ENCODE measurements around the gene C22orf15. TPM values are rescaled to one million over a fixed set of nuclear protein-coding genes. Genes with fewer than 3 reads are reported as not detected.

Gene C22orf15
- total and polyA plus RNA-seq, 9 of the 15 experiments (the other 6 are each of a cell fraction or from before 2014, with no cell fraction given) = 0.07 TPM; not detected in 8

GRCh38 chr22:23767673-23768548, 5.1 kb downstream of the C22orf15 start, which contains the start of gene CHCHD10 (continued):
- TF ChIP-seq KAT2B (IDR thresholded peaks at IDR 0.05; ENCODE audit: low read depth, low read length) (no peak), SNIP1 (IDR thresholded peaks at IDR 0.05; ENCODE audit: low read depth) (no peak), PATZ1 (CRISPR knock-in tag; IDR thresholded peaks at IDR 0.05; ENCODE audit: borderline replicate concordance) (no peak), NR3C1 (CRISPR knock-in tag; IDR thresholded peaks at IDR 0.05) (0 out of 2 replicates have a peak, but pooled peaks have one; percentile 16), KLF16 (IDR thresholded peaks at IDR 0.05) (no peak), ZFP36 (IDR thresholded peaks at IDR 0.05; ENCODE audit: low read depth, low read length, partially characterized antibody) (no peak), NR2C2 (CRISPR knock-in tag; IDR thresholded peaks at IDR 0.05) (no peak), NR2C2 (tag; IDR thresholded peaks at IDR 0.05) (no peak; the same call in 1 of the 2 replicates), EZH2 (IDR thresholded peaks at IDR 0.05; ENCODE audit: borderline replicate concordance, low read depth, low read length) (no peak), POLR2G (IDR thresholded peaks at IDR 0.05; ENCODE audit: low read depth, low read length) (peak; percentile 98), MCM3 (IDR thresholded peaks at IDR 0.05) (no peak), PHF21A (IDR thresholded peaks at IDR 0.05; ENCODE audit: borderline replicate concordance, low read depth) (no peak), PYGO2 (tag; IDR thresholded peaks at IDR 0.05) (no peak), NCOA1 (IDR thresholded peaks at IDR 0.05; ENCODE audit: low read depth) (0 out of 2 replicates have a peak, but pooled peaks have one; percentile 6), MTF1 (CRISPR knock-in tag; IDR thresholded peaks at IDR 0.05; ENCODE audit: borderline replicate concordance) (no peak), SMARCA4 (IDR thresholded peaks at IDR 0.05) (no peak), HMBOX1 (IDR thresholded peaks at IDR 0.05) (no peak), DNMT1 (IDR thresholded peaks at IDR 0.05) (no peak)
- TF ChIP-seq, protein P1, sequence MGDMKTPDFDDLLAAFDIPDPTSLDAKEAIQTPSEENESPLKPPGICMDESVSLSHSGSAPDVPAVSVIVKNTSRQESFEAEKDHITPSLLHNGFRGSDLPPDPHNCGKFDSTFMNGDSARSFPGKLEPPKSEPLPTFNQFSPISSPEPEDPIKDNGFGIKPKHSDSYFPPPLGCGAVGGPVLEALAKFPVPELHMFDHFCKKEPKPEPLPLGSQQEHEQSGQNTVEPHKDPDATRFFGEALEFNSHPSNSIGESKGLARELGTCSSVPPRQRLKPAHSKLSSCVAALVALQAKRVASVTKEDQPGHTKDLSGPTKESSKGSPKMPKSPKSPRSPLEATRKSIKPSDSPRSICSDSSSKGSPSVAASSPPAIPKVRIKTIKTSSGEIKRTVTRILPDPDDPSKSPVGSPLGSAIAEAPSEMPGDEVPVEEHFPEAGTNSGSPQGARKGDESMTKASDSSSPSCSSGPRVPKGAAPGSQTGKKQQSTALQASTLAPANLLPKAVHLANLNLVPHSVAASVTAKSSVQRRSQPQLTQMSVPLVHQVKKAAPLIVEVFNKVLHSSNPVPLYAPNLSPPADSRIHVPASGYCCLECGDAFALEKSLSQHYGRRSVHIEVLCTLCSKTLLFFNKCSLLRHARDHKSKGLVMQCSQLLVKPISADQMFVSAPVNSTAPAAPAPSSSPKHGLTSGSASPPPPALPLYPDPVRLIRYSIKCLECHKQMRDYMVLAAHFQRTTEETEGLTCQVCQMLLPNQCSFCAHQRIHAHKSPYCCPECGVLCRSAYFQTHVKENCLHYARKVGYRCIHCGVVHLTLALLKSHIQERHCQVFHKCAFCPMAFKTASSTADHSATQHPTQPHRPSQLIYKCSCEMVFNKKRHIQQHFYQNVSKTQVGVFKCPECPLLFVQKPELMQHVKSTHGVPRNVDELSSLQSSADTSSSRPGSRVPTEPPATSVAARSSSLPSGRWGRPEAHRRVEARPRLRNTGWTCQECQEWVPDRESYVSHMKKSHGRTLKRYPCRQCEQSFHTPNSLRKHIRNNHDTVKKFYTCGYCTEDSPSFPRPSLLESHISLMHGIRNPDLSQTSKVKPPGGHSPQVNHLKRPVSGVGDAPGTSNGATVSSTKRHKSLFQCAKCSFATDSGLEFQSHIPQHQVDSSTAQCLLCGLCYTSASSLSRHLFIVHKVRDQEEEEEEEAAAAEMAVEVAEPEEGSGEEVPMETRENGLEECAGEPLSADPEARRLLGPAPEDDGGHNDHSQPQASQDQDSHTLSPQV (IDR thresholded peaks at IDR 0.05) = peak; percentile 72
- TF ChIP-seq, protein P2, sequence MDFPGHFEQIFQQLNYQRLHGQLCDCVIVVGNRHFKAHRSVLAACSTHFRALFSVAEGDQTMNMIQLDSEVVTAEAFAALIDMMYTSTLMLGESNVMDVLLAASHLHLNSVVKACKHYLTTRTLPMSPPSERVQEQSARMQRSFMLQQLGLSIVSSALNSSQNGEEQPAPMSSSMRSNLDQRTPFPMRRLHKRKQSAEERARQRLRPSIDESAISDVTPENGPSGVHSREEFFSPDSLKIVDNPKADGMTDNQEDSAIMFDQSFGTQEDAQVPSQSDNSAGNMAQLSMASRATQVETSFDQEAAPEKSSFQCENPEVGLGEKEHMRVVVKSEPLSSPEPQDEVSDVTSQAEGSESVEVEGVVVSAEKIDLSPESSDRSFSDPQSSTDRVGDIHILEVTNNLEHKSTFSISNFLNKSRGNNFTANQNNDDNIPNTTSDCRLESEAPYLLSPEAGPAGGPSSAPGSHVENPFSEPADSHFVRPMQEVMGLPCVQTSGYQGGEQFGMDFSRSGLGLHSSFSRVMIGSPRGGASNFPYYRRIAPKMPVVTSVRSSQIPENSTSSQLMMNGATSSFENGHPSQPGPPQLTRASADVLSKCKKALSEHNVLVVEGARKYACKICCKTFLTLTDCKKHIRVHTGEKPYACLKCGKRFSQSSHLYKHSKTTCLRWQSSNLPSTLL (IDR thresholded peaks at IDR 0.05) = no peak
